ENCODE results near the gene PET117.
"Not testable (repeated sequence)": the region's sequence is repeated elsewhere in the genome, so short reads cannot be mapped to it uniquely, and the experiment has no call there.

PET117 gene

DNA sequence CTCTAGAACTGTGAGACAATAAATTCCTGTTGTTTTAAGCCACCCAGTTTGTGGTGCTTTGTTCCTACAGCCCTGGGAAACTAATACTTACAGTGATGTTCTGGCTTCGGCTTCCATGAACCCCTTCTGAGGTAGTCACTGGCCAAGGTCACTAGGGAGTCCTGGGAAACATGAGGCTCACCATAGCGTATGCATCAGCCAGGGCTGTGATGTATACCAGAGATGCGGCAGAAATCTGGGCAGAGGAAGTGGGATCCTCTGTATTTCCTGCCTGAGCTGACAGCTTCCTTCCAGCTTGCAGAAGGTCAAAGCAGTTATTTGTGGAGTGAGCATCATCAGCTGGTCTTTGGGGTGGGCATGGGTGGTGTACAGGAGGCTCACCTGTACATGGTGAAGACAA, 27.9 kb downstream of the PET117 start:
- DNase-seq = no peak

DNA sequence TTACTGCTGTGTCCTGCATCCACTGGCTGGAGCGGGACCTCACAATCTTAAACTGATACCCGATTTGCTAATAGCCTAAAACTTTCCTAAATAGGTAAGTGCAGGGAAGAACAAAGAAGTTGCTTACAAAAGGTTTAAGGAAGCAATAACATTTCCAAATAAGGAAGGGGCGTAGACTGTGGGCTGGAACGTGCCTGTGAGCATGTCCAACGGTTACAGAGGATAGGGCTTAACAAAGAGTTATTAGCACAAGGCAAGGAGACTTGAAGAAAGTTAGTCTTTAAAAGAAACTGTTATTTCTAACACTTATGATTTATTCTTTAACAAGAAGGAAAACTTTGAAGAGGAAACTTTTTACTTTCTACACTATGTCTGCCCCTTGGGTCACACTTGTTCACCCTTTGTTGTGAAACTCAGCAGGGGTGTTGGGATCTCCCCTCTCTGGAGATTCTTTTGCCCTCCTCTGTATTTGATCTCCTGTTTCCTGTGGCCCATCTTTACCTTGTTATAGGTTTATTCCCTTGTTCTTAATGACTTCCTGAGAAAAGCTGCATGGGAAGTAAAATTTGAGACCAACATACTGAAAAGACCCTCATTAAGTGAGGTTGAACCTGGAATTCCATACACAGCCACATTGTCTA, 28.7 kb downstream of the PET117 start:
- no peak for DNase-seq

DNA sequence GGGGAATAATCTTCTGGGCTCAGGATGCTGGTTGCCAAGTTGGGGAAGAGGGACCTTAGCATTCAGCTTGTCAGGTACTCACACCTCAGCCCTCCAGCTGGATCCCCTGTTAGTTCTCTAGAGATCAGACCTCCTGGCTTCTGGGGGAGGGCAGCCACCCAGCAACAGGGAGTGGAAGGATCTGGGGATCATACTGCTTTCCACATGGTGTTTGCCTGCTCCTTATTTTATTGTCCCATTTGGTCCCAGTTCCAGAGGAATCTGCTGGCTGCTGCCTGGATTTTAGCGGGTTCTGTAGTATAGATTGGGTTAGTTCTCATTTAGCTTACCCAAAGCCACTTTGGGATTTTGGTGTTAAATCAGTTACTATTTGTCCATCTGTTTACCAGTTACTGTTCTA, 29.3 kb downstream of the PET117 start:
- no peak for DNase-seq

DNA sequence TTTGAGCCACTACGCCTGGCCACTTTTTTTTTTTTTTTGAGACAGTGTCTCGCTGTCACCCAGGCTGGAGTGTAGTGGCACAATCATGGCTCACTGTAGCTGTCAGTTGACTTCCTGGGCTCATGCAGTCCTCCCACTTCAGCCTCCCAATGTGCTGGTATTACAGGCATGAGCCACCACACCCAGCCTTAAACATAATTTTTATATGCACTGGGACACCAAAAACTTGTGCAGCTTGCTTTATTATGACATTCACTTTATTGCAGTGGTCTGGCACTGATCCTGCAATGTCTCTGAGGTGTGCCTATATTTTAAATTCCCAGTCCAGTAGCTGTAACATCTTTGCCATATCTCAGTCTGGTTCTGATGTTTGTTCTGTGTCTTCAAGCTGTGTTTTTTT, 34.7 kb downstream of the PET117 start:
- DNase-seq = no peak

DNA sequence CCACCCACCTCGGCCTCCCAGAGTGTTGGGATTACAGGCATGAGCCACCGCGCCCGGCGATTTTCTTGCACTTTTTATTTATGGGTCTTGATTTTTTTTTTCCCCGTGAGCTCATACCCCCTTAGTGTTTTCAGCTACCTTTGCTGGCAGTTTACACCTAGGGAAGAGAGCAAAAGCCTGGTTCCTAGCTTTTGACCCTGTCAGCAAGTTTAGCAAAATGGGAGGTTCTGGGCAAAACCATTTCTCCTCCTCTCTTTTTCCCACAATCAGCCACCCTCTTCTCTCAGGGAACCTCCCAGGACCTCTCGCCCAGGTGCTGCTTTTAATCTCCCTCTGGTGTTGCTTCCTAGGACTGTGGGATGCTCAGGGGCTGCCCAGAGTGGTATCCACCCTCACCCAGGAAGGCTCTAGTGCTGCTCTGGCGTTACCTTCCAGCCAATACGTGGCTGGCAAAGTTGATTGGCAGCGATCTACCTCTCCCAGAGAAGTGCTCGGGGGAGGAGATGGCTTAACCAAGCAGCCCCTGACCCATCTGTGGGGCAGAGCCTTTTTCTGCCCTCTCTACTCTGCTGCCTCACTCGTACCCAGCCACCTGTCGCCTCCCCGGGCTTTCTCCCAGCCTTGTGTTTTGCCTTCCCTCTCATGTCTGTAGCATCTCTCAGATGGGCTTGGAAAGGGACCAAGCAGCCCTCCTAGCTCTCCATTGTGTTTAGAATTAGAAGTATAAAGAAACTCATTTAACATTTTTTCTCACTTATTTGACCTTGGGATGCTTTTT, 37.4 kb downstream of the PET117 start:
- no peak for DNase-seq

DNA sequence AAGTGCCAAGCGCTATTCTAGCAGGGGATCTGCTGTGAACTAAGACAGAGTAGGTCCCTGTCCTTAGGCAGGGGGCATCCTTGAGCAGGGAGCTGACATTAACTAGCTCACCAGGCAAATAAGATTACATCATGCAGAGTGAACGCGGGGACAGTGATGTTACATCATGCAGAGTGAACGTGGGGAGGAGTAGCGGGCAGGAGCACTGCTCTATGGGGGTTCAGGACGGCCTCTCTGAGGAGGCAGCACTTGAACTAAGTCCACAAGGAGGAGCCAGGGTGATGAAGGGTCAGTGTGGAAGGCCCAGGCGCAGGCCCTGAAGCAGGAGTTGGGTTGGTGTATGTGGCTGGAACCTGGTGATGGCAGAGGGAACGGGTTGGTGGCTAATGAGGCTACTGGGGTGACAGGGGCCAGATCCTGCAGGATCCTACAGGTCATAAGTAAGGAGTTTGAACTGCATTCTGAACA, 38.7 kb downstream of the PET117 start:
- no peak for DNase-seq

DNA sequence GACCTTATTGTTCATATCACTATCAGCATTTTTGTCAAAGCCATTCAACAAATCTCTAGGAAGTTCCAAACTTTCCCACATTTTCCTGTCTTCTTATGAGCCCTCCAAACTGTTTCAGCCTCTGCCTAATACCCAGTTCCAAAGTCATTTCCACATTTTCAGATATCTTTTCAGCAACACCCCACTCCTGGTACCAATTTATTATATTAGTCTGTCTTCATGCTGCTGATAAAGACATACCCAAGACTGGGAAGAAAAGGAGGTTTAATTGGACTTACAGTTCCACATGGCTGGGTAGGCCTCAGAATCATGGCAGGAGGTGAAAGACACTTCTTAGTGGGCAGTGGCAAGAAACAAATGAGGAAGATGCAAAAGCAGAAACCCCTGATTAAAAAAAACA, 42.7 kb downstream of the PET117 start:
- DNase-seq = not testable (repeated sequence)

DNA sequence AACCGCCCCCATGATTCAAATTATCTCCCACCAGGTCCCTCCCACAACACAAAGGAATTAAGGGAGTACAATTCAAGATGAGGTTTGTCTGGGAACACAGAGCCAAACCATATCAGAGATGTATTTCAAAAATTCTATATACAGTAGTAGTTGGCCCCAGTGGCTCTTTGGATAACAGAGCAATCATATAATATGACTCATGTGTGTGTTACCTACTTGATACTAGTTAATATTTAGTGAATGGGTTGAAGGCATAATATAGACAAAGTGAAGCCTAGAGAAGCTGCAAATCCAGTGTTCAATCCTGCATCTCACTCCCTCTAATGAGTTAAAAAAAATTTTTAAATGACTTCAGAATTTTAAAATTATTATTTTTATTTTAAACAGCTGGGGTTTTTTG, 43.2 kb downstream of the PET117 start:
- no peak for DNase-seq

DNA sequence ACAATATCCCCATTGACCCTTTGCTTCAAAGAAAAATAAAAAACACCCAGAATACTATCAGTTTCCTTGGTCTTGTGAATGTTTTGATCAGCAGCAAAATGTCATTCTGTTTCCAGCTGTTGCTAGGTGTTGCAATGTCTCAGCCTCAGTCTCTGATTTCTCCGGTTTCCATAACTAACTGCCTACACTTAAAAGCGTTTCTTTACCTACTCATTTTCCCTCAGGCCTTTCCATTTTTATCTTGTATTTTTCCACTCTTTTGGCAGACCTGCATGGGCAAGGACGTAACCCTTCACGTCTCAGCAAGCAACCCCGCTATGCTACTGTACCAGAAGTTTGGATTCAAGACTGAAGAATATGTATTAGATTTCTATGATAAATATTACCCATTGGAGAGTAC, 49.4 kb downstream of the PET117 start:
- no peak for DNase-seq

DNA sequence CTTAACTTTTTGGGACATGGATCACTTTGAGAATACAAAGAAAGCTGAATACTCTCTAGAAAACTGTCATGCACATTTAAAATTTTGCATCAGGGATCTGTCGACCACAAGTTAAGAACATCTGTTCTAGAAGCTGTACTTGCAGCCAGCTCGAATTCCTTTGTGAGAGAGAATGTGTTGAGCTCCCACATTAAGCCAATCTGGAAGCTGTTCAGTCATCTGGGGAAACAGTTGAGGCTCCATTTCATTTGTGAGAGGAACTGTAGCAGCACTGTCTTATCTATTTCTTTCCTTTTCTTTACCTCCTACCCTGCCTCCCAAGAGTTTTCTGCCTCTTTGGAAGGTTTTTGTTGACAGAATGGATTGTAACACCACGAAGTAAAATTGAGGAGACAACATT, 50.8 kb downstream of the PET117 start:
- DNase-seq = no peak

DNA sequence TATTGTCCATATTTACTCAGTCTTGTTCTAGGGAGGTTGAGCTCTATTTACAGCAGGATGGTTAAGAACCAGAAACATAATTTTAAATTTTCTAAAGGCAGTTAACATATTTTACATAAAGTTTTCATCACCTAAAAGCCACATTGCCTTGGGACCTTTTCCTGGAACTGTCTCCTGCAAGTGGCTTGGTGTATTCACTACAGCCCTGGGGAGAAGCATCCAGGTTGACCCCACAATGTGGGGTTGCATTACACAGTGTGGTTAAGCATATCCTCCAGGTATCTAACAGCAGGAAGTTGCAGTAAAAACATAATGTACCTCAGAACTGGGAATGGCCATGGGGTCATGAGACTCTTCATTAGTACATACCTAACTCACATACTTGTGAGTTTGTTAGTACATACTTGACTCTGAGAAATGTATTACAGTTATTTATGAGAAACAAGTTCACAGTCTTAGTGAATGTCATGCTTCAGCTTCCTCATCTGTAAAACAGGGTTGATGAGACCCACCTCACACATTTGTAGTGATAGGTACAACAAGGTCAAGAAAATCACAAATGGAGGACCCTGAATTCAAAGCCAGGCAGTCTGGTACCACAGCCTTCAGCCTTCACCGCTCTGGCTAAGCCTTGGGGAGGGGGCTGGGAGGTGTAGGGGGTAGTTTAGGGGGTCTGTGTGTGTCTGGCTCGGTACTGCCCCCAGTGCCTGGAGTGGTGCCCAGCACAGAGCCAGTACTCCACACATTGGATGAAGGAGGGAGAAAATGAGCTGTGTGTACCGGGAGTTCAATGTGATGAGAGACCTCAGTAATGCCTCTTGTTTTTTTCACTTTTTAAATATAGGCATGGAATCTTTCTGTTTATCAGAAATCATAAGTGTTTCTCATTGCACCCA, 52.9 kb downstream of the PET117 start:
- DNase-seq = no peak

DNA sequence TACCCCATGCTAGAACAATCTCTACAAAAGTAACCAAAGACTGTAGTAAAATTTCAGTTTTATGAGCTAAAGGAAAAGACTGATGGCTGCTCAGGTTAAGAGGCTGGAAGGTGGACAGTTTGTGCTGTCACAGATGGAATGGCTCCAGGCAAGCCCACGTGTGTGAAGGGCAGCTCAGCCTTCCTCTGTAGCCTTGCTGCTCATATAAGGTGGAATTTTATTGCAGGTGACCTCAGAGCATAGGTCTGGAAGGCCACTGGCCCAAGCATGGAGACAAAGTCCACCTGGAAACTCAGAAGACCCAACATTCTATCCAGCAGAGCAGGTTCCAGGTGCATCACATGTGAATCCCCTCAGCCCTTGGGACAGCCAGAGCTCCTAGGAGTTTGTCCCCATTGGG, 53.6 kb downstream of the PET117 start:
- no peak for DNase-seq

Measured in stimulated activated CD4-positive, alpha-beta T cell treated with anti-CD3 and anti-CD28 coated beads, Interleukin-4, amount 100 ng/mL, for 4 hours (primary cell).